A549 (cell line): ENCODE results near the gene PRKCZ.

Experiments
- BCL3 ChIP-seq: fragments of >200 bp; sonication (Bioruptor Twin); formaldehyde crosslinking; IDR thresholded peaks from 3 replicates; pipeline ENCODE4 v1.6.1; 2016
- CTCF ChIP-seq: fragments of >200 bp; sonication (Bioruptor Twin); formaldehyde crosslinking; IDR thresholded peaks from 3 replicates; pipeline ENCODE4 v1.5.1; 2016
- HDAC2 ChIP-seq: fragments of 200-600 bp; sonication (generic); IDR thresholded peaks from 2 replicates; pipeline ENCODE4 v1.6.1; 2016
- JUN ChIP-seq, 2 experiments: fragments of >200 bp; sonication (Bioruptor Twin); formaldehyde crosslinking; IDR thresholded peaks; 2 replicates in 1 of 2; 3 replicates in 1 of 2; pipeline ENCODE4 v1.6.1; 2016 to 2017
- KDM1A ChIP-seq: fragments of 200-600 bp; sonication (generic); IDR thresholded peaks from 2 replicates; pipeline ENCODE4 v1.6.1; 2016; ENCODE audit warnings: low read depth, mild to moderate bottlenecking
- MAX ChIP-seq: IDR thresholded peaks from 2 replicates; pipeline ENCODE4 v1.6.1; 2012
- MYC ChIP-seq: IDR thresholded peaks from 2 replicates; pipeline ENCODE4 v1.6.1; 2012; ENCODE audit warnings: mild to moderate bottlenecking, inconsistent platforms, low read length, improper control_type of control experiment, borderline replicate concordance
- POLR2A ChIP-seq: IDR thresholded peaks from 2 replicates; pipeline ENCODE4 v1.6.1; 2012; ENCODE audit warnings: mild to moderate bottlenecking, low read length
- REST ChIP-seq: fragments of 200-600 bp; sonication (generic); IDR thresholded peaks from 2 replicates; pipeline ENCODE4 v1.6.1; 2016; ENCODE audit warnings: antibody characterized with exemption, mild to moderate bottlenecking, moderate library complexity

GRCh38 chr1:2215329-2215728, 165.1 kb downstream of the PRKCZ start:
- TF ChIP-seq MAX, result no peak
- no peak for TF ChIP-seq CTCF
- TF ChIP-seq POLR2A, result no peak
- no peak for TF ChIP-seq MYC
- no peak for TF ChIP-seq KDM1A
- no peak for TF ChIP-seq HDAC2
- no peak for TF ChIP-seq REST
- TF ChIP-seq BCL3, result no peak
- no peak for TF ChIP-seq JUN (IDR thresholded peaks at IDR 0.05)
